Fibroblast of lung (primary cell): ENCODE measurements around the gene MYOD1.

ENCODE experiments used
- EZH2 ChIP-seq: IDR thresholded peaks from 2 replicates; pipeline ENCODE4 v1.5.1; 2012; ENCODE audit warnings: low read length, control low read depth, mild to moderate bottlenecking; ENCODE audit errors: missing control alignments
- TF ChIP-seq, protein P1 (sequence below), 2 donors: IDR thresholded peaks in 1 of 2; conservative IDR thresholded peaks in 1 of 2; 1 replicate in 1 of 2; 2 replicates in 1 of 2; pipeline ENCODE4 v1.5.1; 2011 to 2012; ENCODE audit warnings: low read length in 2 of 2, control low read depth in 1 of 2, inconsistent platforms in 1 of 2, low read depth in 1 of 2, mild to moderate bottlenecking in 1 of 2

- TF ChIP-seq, protein P1, sequence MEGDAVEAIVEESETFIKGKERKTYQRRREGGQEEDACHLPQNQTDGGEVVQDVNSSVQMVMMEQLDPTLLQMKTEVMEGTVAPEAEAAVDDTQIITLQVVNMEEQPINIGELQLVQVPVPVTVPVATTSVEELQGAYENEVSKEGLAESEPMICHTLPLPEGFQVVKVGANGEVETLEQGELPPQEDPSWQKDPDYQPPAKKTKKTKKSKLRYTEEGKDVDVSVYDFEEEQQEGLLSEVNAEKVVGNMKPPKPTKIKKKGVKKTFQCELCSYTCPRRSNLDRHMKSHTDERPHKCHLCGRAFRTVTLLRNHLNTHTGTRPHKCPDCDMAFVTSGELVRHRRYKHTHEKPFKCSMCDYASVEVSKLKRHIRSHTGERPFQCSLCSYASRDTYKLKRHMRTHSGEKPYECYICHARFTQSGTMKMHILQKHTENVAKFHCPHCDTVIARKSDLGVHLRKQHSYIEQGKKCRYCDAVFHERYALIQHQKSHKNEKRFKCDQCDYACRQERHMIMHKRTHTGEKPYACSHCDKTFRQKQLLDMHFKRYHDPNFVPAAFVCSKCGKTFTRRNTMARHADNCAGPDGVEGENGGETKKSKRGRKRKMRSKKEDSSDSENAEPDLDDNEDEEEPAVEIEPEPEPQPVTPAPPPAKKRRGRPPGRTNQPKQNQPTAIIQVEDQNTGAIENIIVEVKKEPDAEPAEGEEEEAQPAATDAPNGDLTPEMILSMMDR (conservative IDR thresholded peaks at IDR 0.05 in 1 of 2, IDR thresholded peaks at IDR 0.05 in 1 of 2; ENCODE audit: low read depth in 1 of 2, low read length in 2 of 2) = no peak
- no peak for TF ChIP-seq EZH2
These were observed 2.6 kb upstream of the MYOD1 start for GRCh38 chr11:17716807-17717206.
